HG03442 (cell line): ENCODE measurements around the gene NEDD4L.
"Not testable (repeated sequence)": the region's sequence is repeated elsewhere in the genome, so short reads cannot be mapped to it uniquely, and the experiment has no call there.

ENCODE experiments used
- ATAC-seq: cut with Tn5 transposase; IDR thresholded peaks from one replicate; pipeline ENCODE4 v1.9.1; 2021; ENCODE audit warnings: mild to moderate bottlenecking, moderate library complexity; ENCODE audit not compliant: unreplicated experiment

NEDD4L gene

GRCh38 chr18:58146099-58146498, 102.1 kb downstream of the NEDD4L start:
- no peak for ATAC-seq

DNA sequence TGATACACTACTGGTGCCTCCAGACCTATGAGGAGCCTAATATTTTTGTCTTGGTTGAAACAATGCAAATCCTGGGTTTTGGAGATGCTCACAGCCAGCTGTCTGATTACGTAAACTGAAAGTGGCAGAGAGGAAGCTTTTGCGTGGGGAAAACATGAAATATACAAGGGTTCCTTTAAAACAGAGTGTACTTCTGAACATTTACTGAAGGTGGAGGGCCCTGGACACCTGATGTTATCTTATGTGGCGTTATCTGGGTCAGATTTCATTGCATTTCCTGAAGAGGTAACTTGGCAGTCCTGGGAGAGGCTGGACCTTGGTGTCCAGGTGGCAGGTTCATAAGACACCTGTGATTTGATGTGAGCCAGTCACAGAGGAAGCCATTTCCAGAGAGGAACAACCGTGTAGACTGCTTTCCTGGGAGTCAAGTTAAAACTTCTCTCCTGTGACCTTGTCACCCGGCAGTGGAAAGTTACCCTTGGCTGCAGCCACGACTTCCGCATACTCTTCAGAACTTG, 105.0 kb downstream of the NEDD4L start:
- ATAC-seq = peak; percentile 67

GRCh38 chr18:58150772-58151171, 106.7 kb downstream of the NEDD4L start:
- no peak for ATAC-seq

- no peak for ATAC-seq
Observed at GRCh38 chr18:58152216-58152615, 108.2 kb downstream of the NEDD4L start.

GRCh38 chr18:58152891-58153290, 108.9 kb downstream of the NEDD4L start:
- ATAC-seq = no peak

GRCh38 chr18:58156516-58156915, 112.5 kb downstream of the NEDD4L start:
- no peak for ATAC-seq

GRCh38 chr18:58157237-58157636, 113.2 kb downstream of the NEDD4L start:
- ATAC-seq = no peak

- ATAC-seq = no peak
Observed at GRCh38 chr18:58158008-58158407, 114.0 kb downstream of the NEDD4L start.

GRCh38 chr18:58158459-58158858, 114.4 kb downstream of the NEDD4L start:
- ATAC-seq = no peak

GRCh38 chr18:58161659-58162058, 117.6 kb downstream of the NEDD4L start:
- no peak for ATAC-seq

- no peak for ATAC-seq
Observed at GRCh38 chr18:58162127-58162526, 118.1 kb downstream of the NEDD4L start.

DNA sequence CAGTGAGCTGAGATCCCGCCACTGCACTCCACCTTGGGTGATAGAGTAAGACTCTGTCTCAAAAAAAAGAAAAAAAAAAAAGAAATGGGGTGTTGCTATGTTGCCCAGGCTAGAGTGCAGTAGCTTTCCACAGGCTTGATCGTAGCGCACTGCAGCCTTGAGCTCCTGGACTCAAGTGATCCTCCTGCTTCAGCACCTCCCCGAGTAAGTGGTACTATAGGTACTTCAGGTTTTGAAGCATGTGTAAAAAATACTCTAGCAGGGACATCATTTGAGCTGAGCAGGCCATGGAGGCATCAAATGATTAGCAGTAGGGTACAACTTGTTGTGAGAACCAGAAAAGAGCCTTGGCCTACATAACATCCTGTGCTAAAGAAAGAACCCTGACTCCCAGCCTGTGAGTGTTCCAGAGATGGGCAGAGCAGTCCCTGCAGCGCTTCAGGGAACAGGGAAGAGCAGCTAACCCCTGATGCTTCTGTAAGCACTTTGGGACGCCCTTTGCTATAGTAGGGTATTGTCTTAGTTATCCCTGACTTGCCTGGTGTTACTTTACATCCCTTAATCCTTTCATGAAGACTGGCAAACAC, 119.1 kb downstream of the NEDD4L start:
- ATAC-seq = no peak

DNA sequence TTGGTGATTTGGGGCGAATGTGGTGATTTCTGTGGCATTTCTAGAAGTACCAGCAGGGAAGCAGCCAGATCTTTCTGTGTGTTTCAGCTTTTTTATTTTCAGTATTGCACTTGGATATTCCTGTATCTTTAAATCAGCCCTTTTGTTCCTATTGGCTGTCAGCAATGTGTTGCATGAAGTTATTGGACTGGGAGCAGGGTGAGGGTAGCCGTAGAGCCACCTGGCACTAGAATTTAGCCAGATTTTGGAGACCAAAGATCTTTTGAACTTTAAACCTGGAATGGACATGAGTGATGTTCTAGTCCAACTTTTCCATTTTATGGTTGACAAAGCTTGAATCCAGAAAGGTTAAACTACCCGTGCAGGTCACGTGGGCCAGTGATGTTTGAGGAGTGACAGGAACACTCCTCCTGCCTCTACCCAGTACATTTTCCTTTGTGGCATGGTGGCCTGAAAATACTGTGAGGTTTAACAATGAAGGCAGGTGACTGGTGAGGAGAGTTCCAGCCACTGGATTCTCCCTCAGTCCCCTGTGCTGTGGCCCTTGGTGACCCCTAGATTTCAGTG, 122.3 kb downstream of the NEDD4L start:
- no peak for ATAC-seq

GRCh38 chr18:58167073-58167472, 123.0 kb downstream of the NEDD4L start:
- ATAC-seq = no peak

DNA sequence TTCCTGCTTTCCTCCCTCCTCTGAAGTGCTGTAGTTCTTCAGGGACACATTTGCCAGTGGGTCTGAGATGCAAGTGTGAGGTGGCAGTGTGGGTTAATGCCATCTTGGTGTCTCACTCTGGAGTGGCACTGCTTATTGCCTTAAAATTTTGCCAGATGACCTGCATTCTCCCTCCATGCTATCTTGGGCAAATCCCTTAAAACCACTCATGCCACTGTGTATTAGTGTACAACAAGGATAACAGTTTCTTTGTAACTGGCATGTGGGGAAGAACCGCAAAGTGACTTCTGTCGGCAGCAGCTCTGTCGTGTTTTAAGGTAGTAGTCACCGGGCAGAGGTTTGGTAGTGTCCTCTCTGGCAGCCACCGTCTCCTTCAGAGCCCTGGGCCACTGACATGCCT, 124.2 kb downstream of the NEDD4L start:
- ATAC-seq = no peak

DNA sequence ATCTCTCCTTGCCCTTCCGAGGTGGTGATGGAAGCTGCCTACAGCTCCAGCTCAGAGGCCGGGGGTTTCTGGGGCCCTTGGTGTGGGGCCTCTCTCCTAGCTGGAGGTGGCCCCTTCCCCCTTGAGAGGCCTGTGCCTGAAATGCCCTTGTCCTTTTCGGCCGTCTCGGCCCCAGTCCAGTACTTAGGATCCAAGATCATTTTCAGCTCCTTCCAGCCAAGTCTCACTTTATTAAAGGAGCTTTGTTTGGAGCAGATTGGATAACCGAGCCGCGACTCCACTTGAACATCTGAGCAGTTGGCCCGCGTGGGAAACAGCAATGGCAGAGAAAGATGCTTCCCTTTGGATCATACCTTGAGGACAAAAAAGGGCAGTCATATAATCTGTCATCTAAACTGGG, 125.0 kb downstream of the NEDD4L start:
- ATAC-seq = no peak

- ATAC-seq = no peak
Observed at GRCh38 chr18:58169472-58169871, 125.4 kb downstream of the NEDD4L start.

DNA sequence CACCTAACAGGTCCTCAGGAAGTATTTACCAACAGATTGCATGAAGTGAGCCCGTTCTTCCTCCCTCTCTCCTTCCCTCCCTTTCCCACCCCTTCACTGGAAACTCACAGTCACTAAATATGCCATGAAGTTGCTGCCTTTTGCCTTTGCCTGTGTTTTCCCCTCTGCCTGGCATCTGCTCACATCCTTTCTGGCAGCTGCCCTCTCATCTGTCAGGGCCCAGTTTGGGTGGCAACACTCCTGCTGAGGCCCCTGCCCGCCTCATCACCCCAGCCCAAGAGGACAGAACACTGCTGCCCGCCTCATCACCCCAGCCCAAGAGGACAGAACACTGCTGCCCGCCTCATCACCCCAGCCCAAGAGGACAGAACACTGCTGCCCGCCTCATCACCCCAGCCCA, 126.0 kb downstream of the NEDD4L start:
- not testable (repeated sequence) for ATAC-seq

DNA sequence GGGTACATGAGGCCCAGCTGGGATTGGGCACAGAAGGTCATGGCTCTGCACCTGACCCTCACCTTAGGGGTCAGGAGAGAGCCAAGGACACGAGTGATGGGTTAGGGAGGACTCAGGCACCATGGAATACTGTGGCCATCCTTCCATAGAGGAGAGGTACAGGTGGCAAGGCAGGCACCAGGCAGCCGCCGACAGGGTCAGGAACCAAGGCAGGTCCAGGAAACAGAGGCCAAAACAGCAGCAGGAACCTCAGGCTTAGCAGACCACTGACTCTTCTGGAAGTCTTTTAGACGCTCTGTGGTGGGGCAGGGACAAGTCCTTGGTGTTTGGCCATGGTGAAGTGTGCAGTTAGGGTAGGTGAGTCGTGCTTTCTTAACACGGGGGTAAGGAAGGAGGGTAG, 128.0 kb downstream of the NEDD4L start:
- no peak for ATAC-seq

- ATAC-seq = no peak
Observed at GRCh38 chr18:58174285-58174684, 130.3 kb downstream of the NEDD4L start.

DNA sequence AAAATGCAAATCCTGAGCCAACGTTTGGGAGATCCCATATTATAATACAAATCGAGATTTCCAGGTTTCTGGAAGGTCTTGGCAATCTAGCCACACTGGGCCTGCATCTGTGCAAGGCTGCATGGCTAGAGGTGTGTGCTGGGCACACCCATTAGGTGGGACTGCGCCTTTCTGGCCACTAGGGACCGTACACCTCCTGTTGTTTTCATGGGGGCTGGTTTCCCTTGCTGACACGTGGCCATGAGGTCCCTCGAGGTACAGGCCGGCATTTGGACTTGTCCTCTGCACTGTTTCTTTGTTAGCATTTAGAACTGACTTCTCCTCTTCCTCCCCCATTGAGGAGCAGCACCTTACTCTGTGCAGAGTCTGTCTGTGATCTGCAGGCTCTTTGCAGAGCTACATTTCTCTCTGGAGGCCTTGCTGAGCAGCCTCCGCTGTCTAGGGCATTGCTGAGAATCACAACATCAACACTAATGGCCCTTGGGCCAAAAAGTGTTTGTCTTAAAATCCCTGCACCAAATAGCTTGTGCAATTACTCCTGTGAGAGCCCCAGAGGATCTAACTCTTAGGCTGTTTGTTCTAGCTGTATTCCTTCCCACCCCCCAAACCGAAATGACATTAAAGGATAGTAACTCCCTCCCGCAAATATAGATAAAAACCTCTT, 131.2 kb downstream of the NEDD4L start:
- no peak for ATAC-seq

GRCh38 chr18:58175786-58176176, 131.8 kb downstream of the NEDD4L start:
- no peak for ATAC-seq
